Hepatocyte (in vitro differentiated cells): ENCODE data around the gene OVOL1.

Source experiments
- EZH2 ChIP-seq: fragments of 200-600 bp; sonication (generic); IDR thresholded peaks from 2 replicates; pipeline ENCODE4 v1.6.1; 2016; ENCODE audit warnings: antibody characterized with exemption, mild to moderate bottlenecking, borderline replicate concordance
- TF ChIP-seq, protein P1 (sequence below): fragments of 200-600 bp; sonication (generic); IDR thresholded peaks from 2 replicates; pipeline ENCODE4 v1.5.1; 2016; ENCODE audit warnings: antibody characterized with exemption, mild to moderate bottlenecking; ENCODE audit not compliant: poor library complexity

DNA sequence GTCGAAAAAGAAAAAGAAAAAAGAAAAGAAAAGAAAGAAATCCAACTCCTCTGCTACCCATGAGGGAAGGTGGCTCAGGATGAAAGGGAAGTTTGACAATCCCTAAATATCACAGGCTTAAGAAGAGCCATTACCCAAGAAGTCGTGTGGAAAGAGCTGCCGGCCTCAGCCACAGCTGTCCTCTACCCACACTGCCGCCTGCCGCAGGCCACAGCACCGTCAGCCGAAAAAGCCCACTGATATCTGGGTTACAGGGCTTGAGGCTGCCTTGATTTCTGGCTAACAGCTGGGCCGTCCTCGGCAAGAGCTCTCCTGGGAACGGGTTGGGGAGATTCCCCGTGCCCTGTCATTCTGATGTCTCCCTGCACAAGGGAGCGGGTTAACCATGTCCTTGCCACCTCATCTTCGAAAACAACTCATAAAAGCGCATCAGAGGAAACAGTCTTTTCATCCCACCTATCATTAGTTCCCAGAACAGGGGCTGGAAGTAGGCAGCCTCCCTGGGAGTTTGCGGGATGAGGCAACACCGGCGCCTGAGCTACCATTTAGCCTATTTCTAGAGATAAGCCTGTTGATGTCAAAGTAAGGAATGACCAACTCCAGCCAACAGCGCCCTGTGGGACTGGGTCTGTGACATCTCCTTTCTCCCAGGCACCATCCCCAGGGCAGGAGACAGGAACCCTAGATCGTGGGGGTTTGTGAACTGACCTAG lies 25.1 kb downstream of the OVOL1 start:
- TF ChIP-seq, protein P1, sequence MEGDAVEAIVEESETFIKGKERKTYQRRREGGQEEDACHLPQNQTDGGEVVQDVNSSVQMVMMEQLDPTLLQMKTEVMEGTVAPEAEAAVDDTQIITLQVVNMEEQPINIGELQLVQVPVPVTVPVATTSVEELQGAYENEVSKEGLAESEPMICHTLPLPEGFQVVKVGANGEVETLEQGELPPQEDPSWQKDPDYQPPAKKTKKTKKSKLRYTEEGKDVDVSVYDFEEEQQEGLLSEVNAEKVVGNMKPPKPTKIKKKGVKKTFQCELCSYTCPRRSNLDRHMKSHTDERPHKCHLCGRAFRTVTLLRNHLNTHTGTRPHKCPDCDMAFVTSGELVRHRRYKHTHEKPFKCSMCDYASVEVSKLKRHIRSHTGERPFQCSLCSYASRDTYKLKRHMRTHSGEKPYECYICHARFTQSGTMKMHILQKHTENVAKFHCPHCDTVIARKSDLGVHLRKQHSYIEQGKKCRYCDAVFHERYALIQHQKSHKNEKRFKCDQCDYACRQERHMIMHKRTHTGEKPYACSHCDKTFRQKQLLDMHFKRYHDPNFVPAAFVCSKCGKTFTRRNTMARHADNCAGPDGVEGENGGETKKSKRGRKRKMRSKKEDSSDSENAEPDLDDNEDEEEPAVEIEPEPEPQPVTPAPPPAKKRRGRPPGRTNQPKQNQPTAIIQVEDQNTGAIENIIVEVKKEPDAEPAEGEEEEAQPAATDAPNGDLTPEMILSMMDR = no peak
- TF ChIP-seq EZH2 = no peak
